NCI-H1048 (cell line): ENCODE results near the gene CDH4.
"Not testable (repeated sequence)": the region's sequence is repeated elsewhere in the genome, so short reads cannot be mapped to it uniquely, and the experiment has no call there.

Experiments
- DNase-seq: peaks from one replicate; lab custom pipeline; 2025; lab: John Stamatoyannopoulos, UW

Gene CDH4

GRCh38 chr20:61981691-61982090 is 729.6 kb downstream of the CDH4 start:
- not testable (repeated sequence) for DNase-seq

- no peak for DNase-seq
These were observed 730.3 kb downstream of the CDH4 start for GRCh38 chr20:61982191-61982950.

- DNase-seq: no peak
These were observed 730.9 kb downstream of the CDH4 start for GRCh38 chr20:61982951-61983315.

- no peak for DNase-seq
These were observed 731.9 kb downstream of the CDH4 start for GRCh38 chr20:61983965-61984364.

GRCh38 chr20:61984431-61984830 is 732.4 kb downstream of the CDH4 start:
- DNase-seq: not testable (repeated sequence)

DNA sequence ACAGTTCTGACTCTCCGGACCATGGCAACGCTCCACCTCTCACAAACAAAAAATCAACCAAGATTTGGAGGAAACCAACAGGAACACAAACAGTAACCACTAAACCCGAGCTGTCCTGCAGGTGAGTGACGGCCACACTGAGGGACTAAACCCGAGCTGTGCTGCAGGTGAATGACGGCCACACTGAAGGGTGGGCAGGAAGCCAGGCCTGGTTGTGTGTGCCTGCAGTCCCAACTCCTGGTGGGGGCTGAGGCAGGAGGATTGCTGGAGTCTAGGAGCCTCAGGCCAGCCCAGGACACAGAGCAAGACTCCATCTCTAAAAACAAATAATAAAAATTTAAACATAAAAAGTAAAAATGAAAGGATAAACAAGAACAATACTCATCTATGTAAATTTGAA is 733.0 kb downstream of the CDH4 start:
- no peak for DNase-seq

GRCh38 chr20:61986762-61987321 is 734.8 kb downstream of the CDH4 start:
- no peak for DNase-seq

- DNase-seq: no peak
These were observed 736.6 kb downstream of the CDH4 start for GRCh38 chr20:61988665-61989064.

GRCh38 chr20:61989741-61990140 is 737.7 kb downstream of the CDH4 start:
- DNase-seq: no peak
